Karpas-422 (cell line): ENCODE results near the gene NEB. TPM values are rescaled to one million over a fixed set of nuclear protein-coding genes. Genes with fewer than 3 reads are reported as not detected.
"Not testable (repeated sequence)": the region's sequence is repeated elsewhere in the genome, so short reads cannot be mapped to it uniquely, and the experiment has no call there.

Experiments used
- DNase-seq: peaks from one replicate; pipeline ENCODE4 v3.0.0-alpha.2; 2015
- H2AFZ ChIP-seq: fragments of 200-600 bp; sonication (generic); 2 replicates; pipeline ENCODE4 v1.6.1; 2014; ENCODE audit warnings: antibody characterized with exemption, low read length, mixed read lengths
- H3K27ac ChIP-seq: fragments of 200-600 bp; sonication (generic); 2 replicates; pipeline ENCODE4 v1.5.1; 2014; ENCODE audit warnings: mild to moderate bottlenecking, low read length, moderate library complexity
- H3K27me3 ChIP-seq: fragments of 200-600 bp; sonication (generic); 2 replicates; pipeline ENCODE4 v1.6.1; 2014; ENCODE audit warnings: low read length, mixed read lengths
- H3K36me3 ChIP-seq: fragments of 200-600 bp; sonication (generic); 2 replicates; pipeline ENCODE4 v1.6.1; 2014; ENCODE audit warnings: low read length, mixed read lengths; ENCODE audit not compliant: insufficient read depth
- H3K4me1 ChIP-seq: fragments of 200-600 bp; sonication (generic); 2 replicates; pipeline ENCODE4 v1.6.1; 2014; ENCODE audit warnings: mild to moderate bottlenecking, low read length, mixed read lengths
- H3K4me2 ChIP-seq: fragments of 200-600 bp; sonication (generic); 2 replicates; pipeline ENCODE4 v1.6.1; 2014; ENCODE audit warnings: low read length, low read depth, mild to moderate bottlenecking; ENCODE audit not compliant: poor library complexity, severe bottlenecking
- H3K4me3 ChIP-seq: fragments of 200-600 bp; sonication (generic); 2 replicates; pipeline ENCODE4 v1.5.1; 2014; ENCODE audit warnings: mild to moderate bottlenecking, antibody characterized with exemption, low read length, mixed read lengths
- H3K79me2 ChIP-seq: fragments of 200-600 bp; sonication (generic); 2 replicates; pipeline ENCODE4 v1.6.1; 2014; ENCODE audit warnings: mild to moderate bottlenecking, low read length, mixed read lengths
- H3K9ac ChIP-seq: fragments of 200-600 bp; sonication (generic); 2 replicates; pipeline ENCODE4 v1.6.0; 2014; ENCODE audit warnings: low read length
- H3K9me2 ChIP-seq: fragments of 200-600 bp; sonication (generic), shearing (Covaris generic); replicated peaks from 2 replicates; pipeline ENCODE4 v1.6.0; 2014; ENCODE audit warnings: mild to moderate bottlenecking, low read length, moderate library complexity; ENCODE audit not compliant: insufficient read depth
- H3K9me3 ChIP-seq: fragments of 300-700, 200-600 bp; sonication (generic); 2 replicates; pipeline ENCODE4 v1.6.1; 2014; ENCODE audit warnings: low read length, mixed read lengths
- H4K20me1 ChIP-seq: fragments of 200-600 bp; sonication (generic); 2 replicates; pipeline ENCODE4 v1.6.1; 2014; ENCODE audit warnings: mild to moderate bottlenecking, antibody characterized with exemption, low read length, low read depth; ENCODE audit not compliant: insufficient read depth
- total RNA-seq: library from RNA; depleted of rRNA; stranded (reverse); fragments of >200 nt; shearing (Covaris generic); gene quantifications from 2 replicates; pipeline ENCODE4 v1.2.3, GENCODE V29; 2014; ENCODE audit warnings: low replicate concordance

The NEB gene
- total RNA-seq, 1 experiment from 2014 or later: 1.4 TPM

DNA sequence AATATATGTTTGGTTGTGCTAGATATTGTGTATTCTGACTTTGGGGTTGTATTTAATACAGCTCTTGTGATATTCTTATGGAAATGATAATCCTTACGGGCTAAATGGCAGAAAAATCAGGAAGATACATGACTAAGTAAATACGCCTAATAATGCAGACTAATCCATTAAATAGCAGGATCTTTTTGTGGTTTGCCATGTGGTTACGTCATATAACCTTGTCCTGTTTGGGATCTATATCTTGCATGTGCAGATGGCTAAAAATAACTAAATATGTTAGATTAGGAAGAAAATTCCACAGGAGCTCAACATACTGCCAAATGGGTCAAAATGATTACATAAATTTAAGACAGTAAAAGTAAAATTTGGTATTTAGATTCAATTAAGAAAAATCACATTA lies 83.0 kb downstream of the NEB start:
- Histone ChIP-seq H3K4me1 (no peaks in the 10 kb centered on the region), H3K4me2 (no peak overlapping the region), H3K4me3 (no peak overlapping the region), H3K9ac (no peak overlapping the region), H3K9me3 (no peaks in the 10 kb centered on the region), H3K9me2 (no peaks in the 10 kb centered on the region), H3K27me3 (no peaks in the 10 kb centered on the region), H3K36me3 (no peaks in the 10 kb centered on the region), H2AFZ (no peak overlapping the region), H3K79me2 (no peaks in the 10 kb centered on the region), H4K20me1 (no peaks in the 10 kb centered on the region), H3K27ac (no peak overlapping the region)
- DNase-seq: no peak

DNA sequence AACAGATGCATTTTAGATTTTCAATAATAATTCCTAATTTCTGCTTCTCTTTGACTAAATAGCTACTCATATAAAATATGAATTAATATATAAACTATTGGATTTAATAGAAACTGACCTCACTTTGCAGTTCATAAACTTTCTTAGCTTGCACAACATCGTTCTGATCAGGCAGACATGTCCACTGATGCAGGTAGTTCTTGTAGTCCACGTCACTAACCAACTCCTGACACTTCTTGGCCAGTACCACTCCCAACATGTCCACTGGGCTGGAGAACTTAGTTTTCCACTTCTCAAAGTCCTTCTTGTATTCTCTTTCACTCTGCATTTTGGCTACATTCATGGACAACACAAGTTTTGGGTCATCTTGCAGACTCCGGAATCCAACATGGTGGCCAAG lies 83.8 kb downstream of the NEB start:
- Histone ChIP-seq H3K9me3 (no peaks in the 10 kb centered on the region), H3K79me2 (no peaks in the 10 kb centered on the region), H2AFZ (no peak overlapping the region), H3K4me3 (no peak overlapping the region), H4K20me1 (no peaks in the 10 kb centered on the region), H3K36me3 (no peaks in the 10 kb centered on the region), H3K27ac (no peak overlapping the region), H3K4me2 (no peak overlapping the region), H3K4me1 (no peaks in the 10 kb centered on the region), H3K27me3 (no peaks in the 10 kb centered on the region), H3K9me2 (no peaks in the 10 kb centered on the region), H3K9ac (no peak overlapping the region)
- DNase-seq: no peak

DNA sequence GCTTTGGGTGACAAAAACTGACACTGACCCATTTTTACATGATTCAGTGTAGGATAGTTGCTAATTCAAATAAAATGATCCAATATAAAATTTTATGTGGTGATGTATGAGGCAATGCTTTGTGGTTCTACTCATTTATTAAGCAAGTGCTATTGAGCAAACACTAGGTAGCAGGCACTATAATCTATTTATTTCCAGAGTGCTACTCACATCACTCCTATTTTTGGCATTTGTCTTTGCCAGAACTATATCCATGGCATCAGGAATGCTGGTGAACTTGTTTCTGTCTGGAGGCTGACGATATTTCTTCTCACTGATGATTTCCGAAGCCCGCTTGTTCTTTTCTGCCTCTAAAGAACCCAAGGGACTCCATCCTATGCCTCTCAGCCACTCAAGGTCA lies 84.3 kb downstream of the NEB start:
- Histone ChIP-seq H3K79me2 (no peaks in the 10 kb centered on the region), H3K9ac (no peak overlapping the region), H3K4me3 (no peak overlapping the region), H3K27me3 (no peaks in the 10 kb centered on the region), H3K9me2 (no peaks in the 10 kb centered on the region), H4K20me1 (no peaks in the 10 kb centered on the region), H3K36me3 (no peaks in the 10 kb centered on the region), H3K4me2 (no peak overlapping the region), H2AFZ (no peak overlapping the region), H3K27ac (no peak overlapping the region), H3K9me3 (no peaks in the 10 kb centered on the region), H3K4me1 (no peaks in the 10 kb centered on the region)
- DNase-seq: no peak

DNA sequence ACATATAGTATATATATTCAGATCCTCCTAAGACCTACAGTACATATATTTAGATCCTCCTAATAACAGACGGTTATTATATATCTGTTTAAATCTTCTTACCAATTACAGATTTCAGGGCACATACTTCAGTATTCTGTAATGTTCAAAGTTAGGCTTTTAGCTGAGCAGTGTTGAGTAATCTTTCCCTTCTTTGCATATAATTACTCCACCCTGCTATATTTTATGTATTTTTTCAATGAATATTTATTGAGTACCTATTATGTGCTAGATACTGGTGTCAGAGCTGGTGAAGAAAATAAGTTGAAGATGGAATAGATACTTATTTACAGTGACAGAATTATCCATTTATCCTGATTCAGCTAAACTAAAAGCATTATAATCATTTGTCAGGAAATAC lies 84.9 kb downstream of the NEB start:
- Histone ChIP-seq H3K27ac (no peak overlapping the region), H3K4me2 (no peak overlapping the region), H2AFZ (no peak overlapping the region), H3K27me3 (no peaks in the 10 kb centered on the region), H3K4me3 (no peak overlapping the region), H3K9ac (no peak overlapping the region), H4K20me1 (no peaks in the 10 kb centered on the region), H3K9me3 (no peaks in the 10 kb centered on the region), H3K36me3 (no peaks in the 10 kb centered on the region), H3K79me2 (no peaks in the 10 kb centered on the region), H3K9me2 (no peaks in the 10 kb centered on the region), H3K4me1 (no peaks in the 10 kb centered on the region)
- DNase-seq: no peak

DNA sequence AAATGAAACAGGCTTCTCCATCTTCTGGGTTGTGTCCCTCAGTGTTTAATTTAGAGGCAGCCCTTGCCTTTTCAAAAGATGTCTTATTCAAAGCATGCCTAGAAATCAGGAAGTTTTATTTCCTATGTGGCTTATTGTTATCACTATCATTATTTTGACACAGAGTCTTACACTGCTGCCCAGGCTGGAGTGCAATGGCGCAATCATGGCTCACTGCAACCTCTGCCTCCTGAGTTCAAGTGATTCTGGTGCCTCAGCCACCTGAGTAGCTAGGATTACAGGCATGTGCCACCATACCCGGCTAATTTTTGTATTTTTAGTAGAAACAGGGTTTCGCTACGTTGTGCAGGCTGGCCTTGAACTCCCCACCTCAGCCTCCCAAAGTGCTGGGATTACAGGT lies 87.8 kb downstream of the NEB start:
- not testable (repeated sequence) for H3K36me3 ChIP-seq, H2AFZ ChIP-seq, H3K9me3 ChIP-seq, H3K4me3 ChIP-seq, H3K4me2 ChIP-seq, DNase-seq, H3K27me3 ChIP-seq, H3K4me1 ChIP-seq, H4K20me1 ChIP-seq, H3K79me2 ChIP-seq, H3K9ac ChIP-seq, H3K9me2 ChIP-seq, H3K27ac ChIP-seq

DNA sequence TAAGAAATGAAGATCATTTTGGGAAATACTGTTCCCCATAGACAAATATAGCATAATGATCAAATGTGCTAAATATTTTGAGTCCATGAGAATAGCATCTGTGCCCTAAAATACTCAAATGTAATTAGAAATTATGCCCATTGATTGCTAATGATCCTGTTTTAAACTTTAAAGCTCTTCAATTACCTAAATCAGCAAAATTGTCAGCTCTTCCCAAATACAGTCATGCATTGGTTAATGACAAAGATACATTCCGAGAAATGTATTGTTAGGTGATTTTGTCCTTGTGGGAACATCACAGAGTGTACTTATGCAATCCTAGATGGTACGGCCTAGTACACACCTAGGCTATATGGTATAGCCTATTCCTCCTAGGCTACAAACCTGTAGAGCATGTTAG lies 89.7 kb downstream of the NEB start:
- H3K27ac ChIP-seq: no peak overlapping the region
- H2AFZ ChIP-seq: no peak overlapping the region
- DNase-seq: no peak
- H3K4me2 ChIP-seq: no peak overlapping the region
- H3K9me3 ChIP-seq: no peaks in the 10 kb centered on the region
- H3K79me2 ChIP-seq: no peaks in the 10 kb centered on the region
- no peaks in the 10 kb centered on the region for H3K9me2 ChIP-seq
- H3K4me1 ChIP-seq: no peaks in the 10 kb centered on the region
- no peaks in the 10 kb centered on the region for H3K36me3 ChIP-seq
- H3K4me3 ChIP-seq: no peak overlapping the region
- H3K27me3 ChIP-seq: no peaks in the 10 kb centered on the region
- no peak overlapping the region for H3K9ac ChIP-seq
- no peaks in the 10 kb centered on the region for H4K20me1 ChIP-seq

DNA sequence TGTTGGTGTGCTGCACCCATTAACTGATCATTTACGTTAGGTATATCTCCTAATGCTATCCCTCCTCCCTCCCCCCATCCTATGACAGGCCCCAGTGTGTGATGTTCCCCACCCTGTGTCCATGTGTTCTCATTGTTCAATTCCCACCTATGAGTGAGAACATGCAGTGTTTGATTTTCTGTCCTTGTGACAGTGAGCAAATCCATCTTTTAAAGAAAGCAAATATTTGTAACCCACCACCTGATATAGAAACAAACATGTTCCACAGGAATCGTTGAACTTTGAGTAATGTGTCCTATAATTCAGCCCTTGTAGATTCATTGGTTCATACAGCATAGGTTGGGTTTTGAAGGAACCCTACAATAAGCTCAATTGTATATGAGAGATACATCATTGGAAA lies 92.4 kb downstream of the NEB start:
- not testable (repeated sequence) for H3K4me2 ChIP-seq
- H3K4me1 ChIP-seq: peaks cover 11% of the 10 kb centered on the region; the same call in 1 of the 2 replicates

DNA sequence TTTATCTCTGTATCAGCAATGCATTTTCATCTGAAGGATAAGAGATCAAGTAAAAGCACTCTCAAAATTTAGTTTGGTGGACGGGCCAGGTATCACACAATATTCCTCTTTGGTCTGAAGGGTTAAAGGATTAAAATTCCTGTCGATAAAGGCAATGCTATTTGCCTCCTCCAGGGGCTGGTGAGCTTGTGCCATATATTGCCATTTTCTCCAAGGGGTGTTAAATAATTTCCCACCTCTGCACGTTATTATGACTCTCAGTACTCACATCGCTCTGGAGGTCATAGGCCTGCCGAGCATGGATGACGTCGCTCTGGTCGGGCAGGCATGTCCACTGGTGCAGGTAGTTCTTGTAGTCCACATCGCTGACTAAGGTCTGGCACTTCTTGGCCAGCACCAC lies 94.2 kb downstream of the NEB start:
- H3K9me2 ChIP-seq: no peaks in the 10 kb centered on the region
- H3K9me3 ChIP-seq: no peaks in the 10 kb centered on the region
- peaks cover 11% of the 10 kb centered on the region; the same call in 1 of the 2 replicates for H3K4me1 ChIP-seq
- no peak overlapping the region for H3K4me2 ChIP-seq
- H2AFZ ChIP-seq: no peak overlapping the region
- H3K27me3 ChIP-seq: no peaks in the 10 kb centered on the region
- no peak overlapping the region for H3K9ac ChIP-seq
- H3K79me2 ChIP-seq: no peaks in the 10 kb centered on the region
- no peak for DNase-seq
- no peak overlapping the region for H3K4me3 ChIP-seq
- H4K20me1 ChIP-seq: no peaks in the 10 kb centered on the region
- no peaks in the 10 kb centered on the region for H3K36me3 ChIP-seq
- no peak overlapping the region for H3K27ac ChIP-seq

More for the DNA sequence above, 92.4 kb downstream of the NEB start:
- not testable (repeated sequence) for H3K36me3 ChIP-seq, H3K9me2 ChIP-seq, H2AFZ ChIP-seq, H3K79me2 ChIP-seq, H3K27ac ChIP-seq, H3K9ac ChIP-seq, H3K9me3 ChIP-seq, H4K20me1 ChIP-seq, H3K27me3 ChIP-seq, DNase-seq, H3K4me3 ChIP-seq

DNA sequence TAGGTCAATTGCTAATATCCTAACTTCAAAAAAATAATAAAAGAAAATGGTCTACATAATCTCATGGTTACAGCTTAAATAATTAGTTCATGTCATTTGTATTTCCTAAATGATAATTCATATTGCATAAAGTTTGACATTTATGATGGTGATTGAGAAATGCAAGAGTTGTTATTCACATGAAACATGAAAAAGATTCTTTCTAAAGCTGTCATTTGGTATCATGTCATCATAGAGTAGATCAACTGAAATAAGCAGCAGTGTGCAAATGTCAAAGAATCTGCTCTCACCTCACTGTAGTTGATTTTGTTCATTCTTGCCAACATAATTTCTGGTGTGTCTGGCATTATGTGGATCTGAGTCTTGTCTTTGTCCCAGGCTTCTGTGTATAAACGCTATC lies 95.3 kb downstream of the NEB start:
- Histone ChIP-seq H2AFZ (no peak overlapping the region), H3K79me2 (no peaks in the 10 kb centered on the region), H3K9me3 (no peaks in the 10 kb centered on the region), H3K27ac (no peak overlapping the region), H3K4me2 (no peak overlapping the region), H3K4me1 (peaks cover 11% of the 10 kb centered on the region; the same call in 1 of the 2 replicates), H3K36me3 (no peaks in the 10 kb centered on the region), H3K4me3 (no peak overlapping the region), H3K27me3 (no peaks in the 10 kb centered on the region), H3K9me2 (no peaks in the 10 kb centered on the region), H3K9ac (no peak overlapping the region), H4K20me1 (no peaks in the 10 kb centered on the region)
- DNase-seq: no peak
